ENCODE measurements around the gene PROB1. TPM values are rescaled to one million over a fixed set of nuclear protein-coding genes. Genes with fewer than 3 reads are reported as not detected.

The PROB1 gene
- polyA plus RNA-seq, 1 of the 3 experiments (the other 2 are of a cell fraction): 0.44 TPM

DNA sequence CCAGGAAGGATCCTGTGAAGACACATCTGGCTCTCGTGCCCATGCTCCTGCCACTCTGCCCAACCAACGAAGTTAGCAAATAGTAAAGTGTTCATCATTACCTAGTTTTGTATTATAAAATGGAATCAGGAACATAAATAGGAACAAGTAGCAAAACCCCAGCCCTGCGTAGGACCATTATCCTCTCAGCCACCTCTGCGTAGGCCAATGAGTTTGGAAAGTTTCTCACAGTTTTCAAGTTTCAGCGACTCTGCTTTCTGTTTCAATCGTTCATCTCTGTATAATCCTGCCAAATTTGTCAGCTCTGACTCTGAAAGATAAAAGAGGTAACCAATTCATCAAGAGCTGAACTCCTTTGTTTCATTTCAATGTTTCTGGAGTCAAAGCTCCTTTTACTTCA lies 19.1 kb upstream of the PROB1 start:
- H3K4me1 ChIP-seq (ENCODE audit: control insufficient read depth in 1 of 2, insufficient read depth in 2 of 2, low read depth in 1 of 2, low read length in 1 of 2): peaks cover 0 to 19% of the 10 kb centered on the region in 2 experiments; a peak in 1 of 4 replicates
- TF ChIP-seq CHD2 (IDR thresholded peaks at IDR 0.05; ENCODE audit: low read length, partially characterized antibody): no peak
- no peak for TF ChIP-seq POLR2AphosphoS5 (IDR thresholded peaks at IDR 0.05; ENCODE audit: low read depth, low read length)
- TF ChIP-seq, protein P1, sequence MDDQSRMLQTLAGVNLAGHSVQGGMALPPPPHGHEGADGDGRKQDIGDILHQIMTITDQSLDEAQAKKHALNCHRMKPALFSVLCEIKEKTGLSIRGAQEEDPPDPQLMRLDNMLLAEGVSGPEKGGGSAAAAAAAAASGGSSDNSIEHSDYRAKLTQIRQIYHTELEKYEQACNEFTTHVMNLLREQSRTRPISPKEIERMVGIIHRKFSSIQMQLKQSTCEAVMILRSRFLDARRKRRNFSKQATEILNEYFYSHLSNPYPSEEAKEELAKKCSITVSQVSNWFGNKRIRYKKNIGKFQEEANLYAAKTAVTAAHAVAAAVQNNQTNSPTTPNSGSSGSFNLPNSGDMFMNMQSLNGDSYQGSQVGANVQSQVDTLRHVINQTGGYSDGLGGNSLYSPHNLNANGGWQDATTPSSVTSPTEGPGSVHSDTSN (IDR thresholded peaks at IDR 0.05): no peak
- no peak for TF ChIP-seq FOXM1 (IDR thresholded peaks at IDR 0.05; ENCODE audit: low read depth)
- TF ChIP-seq RXRA (IDR thresholded peaks at IDR 0.05; ENCODE audit: borderline replicate concordance, low read depth): no peak
- TF ChIP-seq NFIC (IDR thresholded peaks at IDR 0.05; ENCODE audit: borderline replicate concordance): no peak
- no peak for TF ChIP-seq MXI1 (IDR thresholded peaks at IDR 0.05; ENCODE audit: low read depth, low read length)
- no peak for TF ChIP-seq GABPA (IDR thresholded peaks at IDR 0.05; ENCODE audit: low read depth)
- no peak for TF ChIP-seq TAF1 (IDR thresholded peaks at IDR 0.05; ENCODE audit: borderline replicate concordance, low read depth, low read length)
- TF ChIP-seq, protein P2, sequence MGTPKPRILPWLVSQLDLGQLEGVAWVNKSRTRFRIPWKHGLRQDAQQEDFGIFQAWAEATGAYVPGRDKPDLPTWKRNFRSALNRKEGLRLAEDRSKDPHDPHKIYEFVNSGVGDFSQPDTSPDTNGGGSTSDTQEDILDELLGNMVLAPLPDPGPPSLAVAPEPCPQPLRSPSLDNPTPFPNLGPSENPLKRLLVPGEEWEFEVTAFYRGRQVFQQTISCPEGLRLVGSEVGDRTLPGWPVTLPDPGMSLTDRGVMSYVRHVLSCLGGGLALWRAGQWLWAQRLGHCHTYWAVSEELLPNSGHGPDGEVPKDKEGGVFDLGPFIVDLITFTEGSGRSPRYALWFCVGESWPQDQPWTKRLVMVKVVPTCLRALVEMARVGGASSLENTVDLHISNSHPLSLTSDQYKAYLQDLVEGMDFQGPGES (IDR thresholded peaks at IDR 0.05; ENCODE audit: low read depth, low read length): no peak
- TF ChIP-seq, protein P3, sequence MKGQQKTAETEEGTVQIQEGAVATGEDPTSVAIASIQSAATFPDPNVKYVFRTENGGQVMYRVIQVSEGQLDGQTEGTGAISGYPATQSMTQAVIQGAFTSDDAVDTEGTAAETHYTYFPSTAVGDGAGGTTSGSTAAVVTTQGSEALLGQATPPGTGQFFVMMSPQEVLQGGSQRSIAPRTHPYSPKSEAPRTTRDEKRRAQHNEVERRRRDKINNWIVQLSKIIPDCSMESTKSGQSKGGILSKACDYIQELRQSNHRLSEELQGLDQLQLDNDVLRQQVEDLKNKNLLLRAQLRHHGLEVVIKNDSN (IDR thresholded peaks at IDR 0.05; ENCODE audit: borderline replicate concordance, low read depth): no peak
- TF ChIP-seq SMC3 (IDR thresholded peaks at IDR 0.05; ENCODE audit: low read depth, low read length): no peak
- TF ChIP-seq FOXJ3 (CRISPR knock-in tag; IDR thresholded peaks at IDR 0.05): no peak
- TF ChIP-seq RCOR1 (IDR thresholded peaks at IDR 0.05; ENCODE audit: low read length): no peak
- TF ChIP-seq MEF2A (IDR thresholded peaks at IDR 0.05; ENCODE audit: borderline replicate concordance, low read depth): no peak
- TF ChIP-seq, protein P4, sequence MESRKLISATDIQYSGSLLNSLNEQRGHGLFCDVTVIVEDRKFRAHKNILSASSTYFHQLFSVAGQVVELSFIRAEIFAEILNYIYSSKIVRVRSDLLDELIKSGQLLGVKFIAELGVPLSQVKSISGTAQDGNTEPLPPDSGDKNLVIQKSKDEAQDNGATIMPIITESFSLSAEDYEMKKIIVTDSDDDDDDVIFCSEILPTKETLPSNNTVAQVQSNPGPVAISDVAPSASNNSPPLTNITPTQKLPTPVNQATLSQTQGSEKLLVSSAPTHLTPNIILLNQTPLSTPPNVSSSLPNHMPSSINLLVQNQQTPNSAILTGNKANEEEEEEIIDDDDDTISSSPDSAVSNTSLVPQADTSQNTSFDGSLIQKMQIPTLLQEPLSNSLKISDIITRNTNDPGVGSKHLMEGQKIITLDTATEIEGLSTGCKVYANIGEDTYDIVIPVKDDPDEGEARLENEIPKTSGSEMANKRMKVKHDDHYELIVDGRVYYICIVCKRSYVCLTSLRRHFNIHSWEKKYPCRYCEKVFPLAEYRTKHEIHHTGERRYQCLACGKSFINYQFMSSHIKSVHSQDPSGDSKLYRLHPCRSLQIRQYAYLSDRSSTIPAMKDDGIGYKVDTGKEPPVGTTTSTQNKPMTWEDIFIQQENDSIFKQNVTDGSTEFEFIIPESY (IDR thresholded peaks at IDR 0.05; ENCODE audit: borderline replicate concordance, low read depth): no peak
- no peaks in the 10 kb centered on the region for H3K9me3 ChIP-seq
- ChIA-PET CTCF (interaction anchor here (1.0 to 1.6 kb wide), 3 partner anchors 8 to 100 kb away, joined by 3 to 9 read pairs (median 4); no protein-coding TSS in a partner anchor), POLR2A (no interaction called here)
- no peaks in the 10 kb centered on the region for H4K20me1 ChIP-seq (ENCODE audit: insufficient read depth)
- H3K9me2 ChIP-seq: no peaks in the 10 kb centered on the region
- no peaks in the 10 kb centered on the region for H3K27me3 ChIP-seq (ENCODE audit: insufficient read depth)
- no peak overlapping the region for H3K9ac ChIP-seq
- peaks cover 27 to 45% of the 10 kb centered on the region in 2 experiments for H3K36me3 ChIP-seq (replicated peaks in 1 of 2; ENCODE audit: control insufficient read depth in 1 of 2, insufficient read depth in 2 of 2, low read length in 1 of 2)
- WGBS (ENCODE audit: low lambda C conversion rate): 87% methylated on average over 6 of the region's 6 CpGs
- H3K4me3 ChIP-seq (ENCODE audit: low read depth in 2 of 2, low read length in 1 of 2): no peak overlapping the region
- no peak overlapping the region for H3K4me2 ChIP-seq
- no peaks in the 10 kb centered on the region for H3F3A ChIP-seq (replicated peaks; ENCODE audit: insufficient read depth)
- DNase-seq: no peak
- no peaks in the 10 kb centered on the region for H3K79me2 ChIP-seq (ENCODE audit: insufficient read depth)
- H3K27ac ChIP-seq (ENCODE audit: low read depth in 2 of 2, low read length in 1 of 2): no peak overlapping the region
- no peak overlapping the region for H2AFZ ChIP-seq (ENCODE audit: low read depth)

All from SK-N-SH (cell line).